Aortic smooth muscle cell (primary cell): ENCODE results near the gene NHEJ1. TPM values are rescaled to one million over a fixed set of nuclear protein-coding genes. Genes with fewer than 3 reads are reported as not detected.

Source experiments
- total RNA-seq: library from RNA; depleted of rRNA; stranded (reverse); fragments of >200 nt; gene quantifications from 2 replicates; pipeline ENCODE4 v1.2.3, GENCODE V29; 2014

NHEJ1 gene, protein sequence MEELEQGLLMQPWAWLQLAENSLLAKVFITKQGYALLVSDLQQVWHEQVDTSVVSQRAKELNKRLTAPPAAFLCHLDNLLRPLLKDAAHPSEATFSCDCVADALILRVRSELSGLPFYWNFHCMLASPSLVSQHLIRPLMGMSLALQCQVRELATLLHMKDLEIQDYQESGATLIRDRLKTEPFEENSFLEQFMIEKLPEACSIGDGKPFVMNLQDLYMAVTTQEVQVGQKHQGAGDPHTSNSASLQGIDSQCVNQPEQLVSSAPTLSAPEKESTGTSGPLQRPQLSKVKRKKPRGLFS
- 10.8 and 11.6 TPM in 2 replicates for total RNA-seq

DNA sequence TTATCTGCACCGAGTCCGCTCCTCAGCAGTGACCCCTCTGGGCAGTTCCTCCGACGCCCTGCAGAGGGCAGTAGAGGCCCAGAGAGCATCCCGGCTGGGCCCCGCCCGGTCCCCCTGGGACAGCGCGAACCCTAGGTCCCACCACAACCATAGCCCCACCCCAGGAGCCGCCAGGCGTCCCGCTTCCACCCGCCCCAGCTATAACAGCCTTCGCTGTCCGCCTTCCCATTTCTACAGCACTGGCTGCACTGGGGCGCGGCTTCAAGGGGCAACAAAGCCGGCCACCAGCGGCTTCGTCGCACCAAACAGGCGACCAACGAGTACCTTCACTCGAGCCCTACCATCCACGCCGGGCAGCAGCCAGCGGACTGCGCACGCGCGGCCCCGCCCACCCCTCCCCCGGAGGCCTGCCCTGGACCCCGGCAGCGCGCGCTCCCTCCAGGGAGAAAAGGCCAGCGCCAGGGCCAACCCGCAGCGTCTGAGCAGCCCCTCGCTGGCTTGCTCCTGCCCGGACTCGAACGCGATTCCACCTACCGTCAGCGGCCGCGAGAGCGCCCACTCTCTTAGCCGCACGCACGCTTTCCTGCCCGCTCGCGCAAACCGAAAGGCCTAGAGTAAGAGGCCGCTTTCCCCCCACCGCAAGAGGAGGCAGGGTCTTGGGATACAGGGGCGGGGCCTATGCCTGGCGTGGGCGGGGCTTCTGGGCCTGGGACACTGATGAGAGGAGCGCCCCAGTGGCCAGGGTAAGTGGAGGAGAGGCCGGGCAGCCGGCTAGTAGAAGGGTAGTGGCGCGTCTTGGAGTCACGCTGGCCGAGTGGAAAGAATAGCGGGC lies at the start of gene NHEJ1:
Gene NHEJ1 (minus strand): TSS at position 630 of the 832 bp plus-strand sequence. CDS start 2,453 bp downstream, outside the sequence.

DNA sequence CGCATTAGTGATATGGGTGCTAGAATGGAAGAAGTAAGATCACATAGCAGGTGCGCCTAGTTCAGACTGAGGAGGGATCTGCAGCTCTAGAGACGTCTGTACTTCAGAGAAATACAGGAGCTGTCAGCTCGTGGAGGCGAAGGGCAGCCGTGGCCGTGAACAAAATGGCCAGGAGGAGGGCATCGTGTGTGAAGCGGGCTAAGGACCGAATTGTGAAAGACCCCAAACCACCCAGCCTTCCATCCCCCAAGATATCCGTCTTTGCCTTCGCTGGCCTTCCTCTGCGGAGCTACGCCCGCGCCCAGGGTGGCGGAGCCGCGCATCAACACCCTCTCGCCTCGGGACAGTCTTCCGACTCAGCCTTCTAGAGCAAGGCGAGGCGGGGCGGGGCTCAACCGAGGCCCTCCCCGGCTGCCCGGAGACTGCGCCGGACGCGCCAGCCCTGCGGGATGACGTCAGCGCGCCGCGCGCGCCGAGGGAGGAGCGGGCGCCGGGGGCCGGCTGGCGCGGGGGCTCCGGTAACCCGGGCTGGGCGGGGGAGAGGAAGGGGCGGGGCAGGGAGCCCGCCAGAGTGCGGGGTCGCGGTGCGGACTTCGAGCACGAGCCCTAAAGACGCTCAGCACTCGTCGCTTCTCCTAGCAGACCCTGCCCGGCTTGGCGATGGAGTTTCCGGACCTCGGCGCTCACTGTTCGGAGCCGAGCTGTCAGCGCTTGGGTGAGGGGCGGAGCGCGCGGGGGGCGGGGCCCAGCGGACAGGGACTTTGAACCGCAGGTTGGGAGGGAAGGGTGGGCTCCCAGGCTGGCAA lies 45.9 kb upstream of the NHEJ1 start, which contains the start of gene ZFAND2B:
Gene ZFAND2B (plus strand): TSS at position 455 of the 806 bp plus-strand sequence. CDS start 206 bp downstream, at position 661.

DNA sequence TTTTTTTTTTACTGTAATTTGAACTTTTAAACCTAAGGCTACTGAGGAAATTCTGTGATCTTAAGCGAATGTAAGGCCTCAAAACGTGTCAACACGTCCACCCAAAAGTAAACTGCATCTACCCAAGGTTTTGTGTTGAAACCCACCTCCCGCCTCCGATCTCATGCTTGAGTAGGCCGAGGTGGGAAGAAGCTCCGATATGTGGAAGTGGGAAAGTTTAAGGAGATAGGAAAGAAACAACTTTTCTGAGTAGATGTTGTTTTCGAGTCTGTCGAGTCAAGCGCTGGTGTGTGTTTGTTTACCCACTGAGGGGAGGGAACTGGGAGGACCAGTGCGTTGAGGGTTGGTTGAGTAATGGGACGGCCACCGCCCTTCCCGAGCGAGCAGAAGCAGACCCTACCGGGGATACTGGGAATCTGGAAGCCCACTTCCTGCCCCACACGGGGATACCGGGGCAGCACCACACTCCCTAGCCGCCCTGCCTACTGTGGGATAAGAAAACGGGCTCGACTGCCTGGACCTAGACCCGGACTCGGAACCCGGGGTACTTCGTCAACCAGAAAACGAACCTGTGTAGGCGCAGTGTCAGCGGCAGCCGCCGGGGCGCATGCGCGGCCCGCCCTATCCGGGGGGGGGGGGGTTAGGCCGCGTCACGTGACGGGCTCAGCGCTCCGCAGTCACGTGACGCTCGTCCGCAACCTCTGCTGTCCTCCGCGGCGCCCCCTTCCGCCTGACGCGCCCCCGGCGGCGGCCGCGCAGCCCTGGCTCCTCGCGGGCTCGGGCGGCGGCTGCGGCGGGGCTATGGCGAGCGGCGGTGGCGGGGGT lies 17.1 kb upstream of the NHEJ1 start, which contains the start of gene RETREG2:
Gene RETREG2 (plus strand): TSS at position 724 of the 825 bp plus-strand sequence. CDS start 78 bp downstream, at position 802.

DNA sequence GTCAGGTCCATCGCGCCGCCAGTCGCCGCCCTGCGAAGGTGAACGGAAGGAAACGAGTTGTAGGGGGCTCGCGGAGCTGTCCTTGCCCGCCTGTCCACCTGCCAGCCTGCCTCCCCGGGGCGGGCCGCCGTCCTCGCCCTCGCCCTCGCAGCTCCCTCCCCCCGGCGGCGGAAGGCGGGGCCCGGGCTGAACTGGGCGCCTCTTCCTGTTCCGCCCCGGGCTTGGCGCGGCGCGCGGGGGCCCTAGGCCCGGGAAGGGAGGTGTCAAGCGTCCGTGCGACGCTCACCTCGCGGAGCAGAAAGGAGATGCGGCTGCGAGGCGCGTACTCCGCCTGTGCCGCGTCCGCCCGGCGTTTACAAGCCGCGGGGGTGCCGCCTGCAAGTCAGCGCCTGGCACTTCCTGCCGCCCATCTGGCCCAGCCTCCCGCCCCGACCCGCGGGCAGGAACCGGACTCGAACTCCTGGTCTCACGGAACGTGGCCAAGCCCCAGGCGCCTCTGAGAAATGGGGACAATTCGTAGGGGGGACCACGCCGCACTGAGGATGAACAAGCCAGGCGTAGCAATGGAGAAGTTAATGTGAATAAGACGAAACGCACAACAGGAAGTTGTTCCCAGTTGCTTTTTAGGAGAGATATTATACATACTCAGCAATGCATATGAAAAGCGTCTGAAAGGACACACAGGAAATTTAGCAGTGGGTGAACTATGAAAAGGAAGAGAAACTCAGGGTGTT lies 16.4 kb upstream of the NHEJ1 start, which contains the start of gene CNPPD1:
Gene CNPPD1 (minus strand): TSS at position 108 of the 734 bp plus-strand sequence. CDS start 97 bp downstream, at position 11.

DNA sequence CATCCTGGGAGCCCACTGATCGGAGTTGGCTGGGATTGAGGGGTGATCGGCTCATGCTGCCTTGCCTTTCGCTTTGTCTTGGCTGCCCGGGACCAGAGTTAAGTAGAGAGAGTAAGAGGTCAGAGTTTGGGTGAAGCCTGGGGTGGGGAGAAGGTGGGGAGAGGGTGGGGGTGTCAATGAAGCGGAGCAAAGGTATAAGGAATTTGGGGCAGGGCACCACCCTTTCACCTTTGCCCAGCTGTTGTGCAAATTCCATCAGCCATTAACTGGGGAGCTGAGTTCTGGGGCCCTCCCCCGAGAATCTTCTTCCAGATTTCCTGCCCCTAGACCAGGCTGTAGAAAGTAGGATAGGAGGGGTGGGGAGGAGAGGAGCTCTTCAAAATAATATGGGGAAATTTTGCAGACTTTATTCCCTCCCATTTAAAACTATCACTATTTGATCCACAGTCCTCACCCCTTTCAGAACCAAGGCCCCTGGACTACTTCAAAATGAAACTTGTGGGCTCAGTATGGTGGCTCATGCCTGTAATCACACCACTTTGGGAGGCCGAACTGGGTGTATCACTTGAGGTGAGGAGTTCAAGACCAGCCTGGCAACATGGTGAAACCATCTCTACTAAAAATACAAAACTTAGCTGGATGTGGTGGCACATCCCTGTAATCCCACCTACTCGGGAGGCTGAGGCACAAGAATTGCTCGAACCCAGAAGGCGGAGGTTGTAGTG lies 9.5 kb upstream of the NHEJ1 start, which contains the start of gene SLC23A3:
Gene SLC23A3 (minus strand): TSS at position 100 of the 725 bp plus-strand sequence. CDS start 45 bp downstream, at position 55.

DNA sequence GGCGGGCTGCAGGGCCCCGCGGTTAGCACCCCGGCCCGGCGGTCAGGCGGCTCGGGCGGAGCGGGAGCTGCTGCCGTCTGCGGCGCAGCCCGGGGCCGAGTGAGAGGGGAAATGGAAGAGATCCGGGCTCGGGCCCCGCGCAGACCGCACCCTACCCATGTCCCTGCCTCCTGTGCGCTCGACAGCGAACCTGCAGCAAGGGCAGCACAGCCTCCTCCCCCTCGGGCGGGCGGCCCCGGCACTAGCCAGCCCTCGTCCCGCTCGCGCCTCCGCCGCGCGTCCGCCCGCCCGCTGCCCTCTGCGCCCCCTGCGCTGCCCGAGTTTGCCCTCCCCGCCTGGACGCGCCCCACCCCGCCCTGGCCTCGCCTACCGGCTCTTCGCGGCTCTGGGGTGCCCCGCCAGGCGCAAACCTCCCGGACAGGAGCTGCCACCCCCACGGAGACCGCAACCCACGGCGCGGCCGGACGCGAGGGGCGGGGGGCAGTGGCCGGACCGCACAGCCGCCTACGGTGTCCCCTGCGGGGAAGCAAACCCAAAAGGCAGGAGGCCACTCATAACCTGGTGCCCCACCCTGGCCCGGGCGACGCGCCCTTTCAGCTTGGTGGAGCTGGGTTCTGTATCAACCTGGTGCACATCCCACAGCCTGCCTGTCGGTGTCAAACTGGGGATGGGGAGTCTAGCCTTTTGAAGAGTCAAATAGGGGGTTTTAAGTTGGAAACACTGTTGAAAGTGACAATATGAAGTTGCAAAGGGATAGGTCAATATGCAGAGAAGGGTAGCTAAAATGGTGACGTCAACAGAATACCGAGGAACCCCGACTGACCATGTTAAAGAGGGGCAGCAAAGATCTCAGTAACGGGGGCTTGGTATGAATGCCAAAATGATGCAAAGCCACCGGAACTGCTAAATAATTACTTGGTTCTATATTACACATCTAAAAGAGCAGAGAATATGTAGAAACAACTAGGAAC lies 99.5 kb downstream of the NHEJ1 start, which contains the start of gene IHH:
Gene IHH (minus strand): TSS at position 101 of the 971 bp plus-strand sequence. CDS start 454 bp downstream, outside the sequence.

DNA sequence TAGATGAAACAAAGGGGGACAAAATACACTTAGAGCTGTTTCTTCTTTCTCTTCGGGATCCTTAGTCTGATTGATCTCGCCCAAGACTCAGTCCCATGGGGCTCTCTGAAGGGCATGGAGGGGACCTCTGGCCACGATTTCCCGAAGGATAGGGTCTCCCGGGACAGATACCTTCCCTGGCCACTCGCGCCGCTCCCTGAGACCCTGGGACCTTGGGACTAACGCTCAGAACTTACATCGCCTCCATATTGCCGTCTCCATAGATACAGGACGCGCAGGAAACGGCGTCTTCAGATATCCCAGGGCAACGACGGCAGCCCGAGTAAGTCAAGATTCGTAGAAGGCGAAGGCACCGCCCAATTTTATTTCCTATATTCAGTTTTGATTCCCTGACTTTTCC lies 119.4 kb downstream of the NHEJ1 start, which contains the start of gene CFAP65:
Gene CFAP65 (minus strand): TSS at position 265 of the 400 bp plus-strand sequence. CDS start 2,468 bp downstream, outside the sequence.

Other genes with a start within 250 kb of the NHEJ1 start
- not detected in 2 replicates for gene CDK5R2, start 201.1 kb downstream of the NHEJ1 start, total RNA-seq
- gene FEV, start 175.6 kb downstream of the NHEJ1 start, total RNA-seq = not detected in 2 replicates
- gene CRYBA2, start 167.4 kb downstream of the NHEJ1 start, total RNA-seq = not detected in 2 replicates
- not detected in 2 replicates for gene CFAP65, start 119.3 kb downstream of the NHEJ1 start, total RNA-seq
- gene IHH, start 99.9 kb downstream of the NHEJ1 start, total RNA-seq = under 0.01 TPM in 1 of 2 replicates, not detected in the other
- gene SLC23A3, start 9.2 kb upstream of the NHEJ1 start, total RNA-seq = 1.6 TPM in 2 replicates
- gene CNPPD1, start 16.1 kb upstream of the NHEJ1 start, total RNA-seq = 37.9 and 41.9 TPM in 2 replicates
- 64.1 and 72.9 TPM in 2 replicates for gene RETREG2, start 17.5 kb upstream of the NHEJ1 start, total RNA-seq
- 30.0 and 37.5 TPM in 2 replicates for gene ZFAND2B, start 46.0 kb upstream of the NHEJ1 start, total RNA-seq
- gene ABCB6, start 58.1 kb upstream of the NHEJ1 start, total RNA-seq = 21.6 and 28.3 TPM in 2 replicates
- gene ATG9A, start 68.8 kb upstream of the NHEJ1 start, total RNA-seq = 43.5 and 44.4 TPM in 2 replicates
- gene ANKZF1, start 69.0 kb upstream of the NHEJ1 start, total RNA-seq = 17.6 and 20.6 TPM in 2 replicates
- 15.3 and 20.3 TPM in 2 replicates for gene GLB1L, start 84.6 kb upstream of the NHEJ1 start, total RNA-seq
- 26.8 and 34.8 TPM in 2 replicates for gene STK16, start 84.7 kb upstream of the NHEJ1 start, total RNA-seq
- not detected in 2 replicates for gene TUBA4B, start 92.4 kb upstream of the NHEJ1 start, total RNA-seq
- 19.1 and 30.1 TPM in 2 replicates for gene TUBA4A, start 93.1 kb upstream of the NHEJ1 start, total RNA-seq
- 39.4 and 43.2 TPM in 2 replicates for gene DNAJB2, start 118.6 kb upstream of the NHEJ1 start, total RNA-seq
- 0.25 and 0.40 TPM in 2 replicates for gene PTPRN, start 148.6 kb upstream of the NHEJ1 start, total RNA-seq
- gene RESP18, start 171.9 kb upstream of the NHEJ1 start, total RNA-seq = not detected in 2 replicates
- gene DNPEP, start 227.1 kb upstream of the NHEJ1 start, total RNA-seq = 47.6 and 49.3 TPM in 2 replicates